HepG2 (cell line): ENCODE data around the gene BMAL1. TPM values are rescaled to one million over a fixed set of nuclear protein-coding genes. Genes with fewer than 3 reads are reported as not detected.

Experiments used
- ATAC-seq: fragments of 200-7000 bp; cut with Tn5 transposase; 3 replicates; pipeline ENCODE4 v1.9.1; 2020; ENCODE audit warnings: mild to moderate bottlenecking, moderate library complexity
- BruUV-seq: library from RNA; stranded (reverse); fragments of 400-500 nt; replicated peaks from 2 replicates; lab custom pipeline; 2021; lab: Mats Ljungman, UMichigan
- CTCF ChIA-PET: fragments of 300-600 bp; formaldehyde crosslinking; extraction: SDS; loops from one replicate; lab custom pipeline; 2021; ENCODE audit warnings: low total read pairs, inconsistent platforms, low intra/inter-chr PET ratio; lab: Yijun Ruan, JAX
- POLR2A ChIA-PET: fragments of 350-600 bp; sonication (Branson Sonifier 250); formaldehyde crosslinking; loops from one replicate; lab custom pipeline; 2020; ENCODE audit warnings: antibody characterized with exemption, inconsistent platforms; lab: Yijun Ruan, JAX
- DNase-seq: peaks from one replicate; pipeline ENCODE4 v3.0.0-alpha.2; 2015; ENCODE audit warnings: low spot score
- FAIRE-seq: peaks from 3 replicates; lab custom pipeline; 2011; peaks lifted over from hg19 to GRCh38; lab: Jason Lieb, UNC
- H2AFZ ChIP-seq: one replicate; pipeline ENCODE4 v1.6.1; 2011; ENCODE audit warnings: low read length, inconsistent platforms
- H3K27ac ChIP-seq: fragments of 300-600 bp; 3 replicates; pipeline ENCODE4 v1.8.0; 2011; ENCODE audit warnings: mixed run types, mild to moderate bottlenecking, mixed read lengths, low read length, inconsistent platforms; ENCODE audit not compliant: insufficient read depth; ENCODE audit errors: extremely low read length
- H3K27me3 ChIP-seq, 2 experiments: fragments of 200-600 bp in 1 of 2; 2 replicates in 1 of 2; 3 replicates in 1 of 2; pipeline versions ENCODE4 v1.6.0 to v1.8.0; 2011; ENCODE audit warnings: low read length in 2 of 2, mild to moderate bottlenecking in 2 of 2, moderate library complexity in 2 of 2, inconsistent platforms in 1 of 2; ENCODE audit not compliant: insufficient read depth in 2 of 2, control insufficient read depth in 1 of 2
- H3K36me3 ChIP-seq, 2 experiments: fragments of 200-600 bp in 1 of 2; replicated peaks in 1 of 2; 2 replicates in 1 of 2; 3 replicates in 1 of 2; pipeline versions ENCODE4 v1.5.1 to v1.8.0; 2011; ENCODE audit warnings: low read length in 2 of 2, inconsistent platforms in 1 of 2; ENCODE audit not compliant: insufficient read depth in 2 of 2, control insufficient read depth in 1 of 2
- H3K4me1 ChIP-seq: 2 replicates; pipeline ENCODE4 v1.5.1; 2012; ENCODE audit warnings: low read length, inconsistent platforms; ENCODE audit not compliant: insufficient read depth
- H3K4me2 ChIP-seq: 2 replicates; pipeline ENCODE4 v1.6.0; 2011; ENCODE audit warnings: low read depth, low read length, inconsistent platforms
- H3K4me3 ChIP-seq, 3 experiments: fragments of 200-600 bp in 1 of 3; sonication (generic), shearing (Covaris generic) in 1 of 3; replicated peaks in 1 of 3; 2 replicates each; pipeline ENCODE4 v1.5.1; 2011 to 2016; ENCODE audit warnings: low read length in 3 of 3, inconsistent platforms in 2 of 3, low read depth in 2 of 3, mild to moderate bottlenecking in 2 of 3, control low read depth in 1 of 3, mixed read lengths in 1 of 3; ENCODE audit not compliant: insufficient read depth in 1 of 3
- H3K79me2 ChIP-seq: one replicate; pipeline ENCODE4 v1.6.1; 2011; ENCODE audit warnings: low read length, inconsistent platforms; ENCODE audit not compliant: insufficient read depth
- H3K9ac ChIP-seq: 2 replicates; pipeline ENCODE4 v1.6.0; 2011; ENCODE audit warnings: mild to moderate bottlenecking, low read depth, low read length, inconsistent platforms; ENCODE audit not compliant: insufficient read depth
- H3K9me3 ChIP-seq: 2 replicates; pipeline ENCODE4 v1.5.1; 2012; ENCODE audit warnings: mild to moderate bottlenecking, low read length
- H4K20me1 ChIP-seq: 2 replicates; pipeline ENCODE4 v1.6.0; 2011; ENCODE audit warnings: inconsistent platforms, mild to moderate bottlenecking, low read length, moderate library complexity; ENCODE audit not compliant: insufficient read depth
- ATF4 ChIP-seq, 2 experiments: fragments of 450-650 bp in 1 of 2; sonication (generic) in 1 of 2; formaldehyde crosslinking; IDR thresholded peaks; 2 replicates each; pipeline versions ENCODE4 v1.5.0 to v1.8.0; 2020 to 2022; ENCODE audit warnings: mild to moderate bottlenecking in 1 of 2, missing genetic modification reagents in 1 of 2
- ELF4 ChIP-seq: sonication (generic); formaldehyde crosslinking; IDR thresholded peaks from 2 replicates; pipeline ENCODE4 v1.5.0; 2020; ENCODE audit warnings: missing genetic modification reagents, mild to moderate bottlenecking, moderate library complexity, borderline replicate concordance
- GLI4 ChIP-seq: sonication (generic); formaldehyde crosslinking; IDR thresholded peaks from 2 replicates; pipeline ENCODE4 v1.5.1; 2020; ENCODE audit warnings: missing genetic modification reagents, mild to moderate bottlenecking, moderate library complexity, borderline replicate concordance
- HNRNPK ChIP-seq: fragments of 200-400 bp; formaldehyde crosslinking; IDR thresholded peaks from 2 replicates; pipeline ENCODE4 v1.6.1; 2018; ENCODE audit warnings: low read length, low read depth, moderate library complexity, mild to moderate bottlenecking; ENCODE audit not compliant: poor library complexity, severe bottlenecking
- ISL2 ChIP-seq: sonication (generic); formaldehyde crosslinking; IDR thresholded peaks from 2 replicates; pipeline ENCODE4 v1.5.0; 2020; ENCODE audit warnings: missing genetic modification reagents
- MAFK ChIP-seq, 2 experiments: IDR thresholded peaks in 1 of 2; conservative IDR thresholded peaks in 1 of 2; 2 replicates each; pipeline ENCODE4 v1.6.1; 2011; ENCODE audit warnings: improper control_type of control experiment in 2 of 2, low read length in 2 of 2
- MBD4 ChIP-seq: IDR thresholded peaks from 2 replicates; pipeline ENCODE4 v1.6.1; 2012; ENCODE audit warnings: low read length, inconsistent platforms, borderline replicate concordance
- MEIS2 ChIP-seq: sonication (generic); formaldehyde crosslinking; IDR thresholded peaks from 2 replicates; pipeline ENCODE4 v1.9.0; 2021; ENCODE audit warnings: mild to moderate bottlenecking, missing genetic modification reagents
- NFE2L2 ChIP-seq: fragments of 150-350 bp; IDR thresholded peaks from 2 replicates; pipeline ENCODE4 v1.6.1; 2014; ENCODE audit warnings: low read length
- NRL ChIP-seq: sonication (generic); formaldehyde crosslinking; IDR thresholded peaks from 2 replicates; pipeline ENCODE4 v1.5.0; 2020; ENCODE audit warnings: missing genetic modification reagents, mild to moderate bottlenecking, moderate library complexity, borderline replicate concordance
- SALL2 ChIP-seq: sonication (generic); formaldehyde crosslinking; IDR thresholded peaks from 2 replicates; pipeline ENCODE4 v1.8.1; 2023; ENCODE audit warnings: mild to moderate bottlenecking, missing genetic modification reagents, inconsistent platforms
- SMYD3 ChIP-seq: sonication (generic); formaldehyde crosslinking; IDR thresholded peaks from 2 replicates; pipeline ENCODE4 v1.8.1; 2023; ENCODE audit warnings: mild to moderate bottlenecking, missing genetic modification reagents
- TAF15 ChIP-seq: fragments of 200-400 bp; formaldehyde crosslinking; IDR thresholded peaks from one replicate; pipeline ENCODE4 v1.6.1; 2018; ENCODE audit warnings: mild to moderate bottlenecking, low read depth, low read length; ENCODE audit not compliant: poor library complexity, severe bottlenecking
- ZEB1 ChIP-seq: IDR thresholded peaks from 2 replicates; pipeline ENCODE4 v1.6.1; 2012; ENCODE audit warnings: mild to moderate bottlenecking, low read depth, inconsistent platforms; ENCODE audit not compliant: insufficient replicate concordance
- ZFAT ChIP-seq: sonication (generic); formaldehyde crosslinking; conservative IDR thresholded peaks from 2 replicates; pipeline ENCODE4 v1.8.1; 2023; ENCODE audit warnings: missing genetic modification reagents, inconsistent platforms
- ZMYM3 ChIP-seq: sonication (generic); formaldehyde crosslinking; IDR thresholded peaks from 2 replicates; pipeline ENCODE4 v1.5.1; 2020; ENCODE audit warnings: mild to moderate bottlenecking, missing genetic modification reagents
- ZMYM4 ChIP-seq: sonication (generic); formaldehyde crosslinking; IDR thresholded peaks from 2 replicates; pipeline ENCODE4 v1.8.1; 2023; ENCODE audit warnings: mild to moderate bottlenecking, missing genetic modification reagents
- ZNF124 ChIP-seq: sonication (generic); formaldehyde crosslinking; IDR thresholded peaks from 2 replicates; pipeline ENCODE4 v1.4.0; 2020; ENCODE audit warnings: missing genetic modification reagents
- ZNF768 ChIP-seq: sonication (generic); formaldehyde crosslinking; IDR thresholded peaks from 2 replicates; pipeline ENCODE4 v1.4.0; 2020; ENCODE audit warnings: missing genetic modification reagents
- ZNF777 ChIP-seq: sonication (generic); formaldehyde crosslinking; IDR thresholded peaks from 2 replicates; pipeline ENCODE4 v1.4.0; 2020; ENCODE audit warnings: missing genetic modification reagents
- ZNF878 ChIP-seq: sonication (generic); formaldehyde crosslinking; IDR thresholded peaks from 2 replicates; pipeline ENCODE4 v1.8.1; 2023; ENCODE audit warnings: mild to moderate bottlenecking, missing genetic modification reagents, moderate library complexity
- WGBS: methylation state at CpG from one replicate; pipeline ENCODE4 v1.1.6; 2017; ENCODE audit warnings: low lambda C conversion rate; 5-methylcytosine and 5-hydroxymethylcytosine counted together
- in situ Hi-C: cut with HindIII; loops from 2 replicates; pipeline ENCODE4 v1.10.0; 2017; ENCODE audit warnings: low pct_unique_long_range_greater_than_20kb; ENCODE audit not compliant: extremely low pct_ligation_motif_present
- intact Hi-C: fragments of 100-400 bp; cut with micrococcal nuclease; formaldehyde crosslinking; loops from one replicate; pipeline ENCODE4 v1.10.0; 2022; ENCODE audit not compliant: unreplicated experiment
- polyA plus RNA-seq, 8 experiments: library from polyadenylated mRNA; depleted of rRNA in 3 of 8; stranded (reverse) in 7 of 8; unstranded in 1 of 8; fragments of >200 nt; fragmentation: Illumina TruSeq in 4 of 8; extraction: Trizol in 4 of 8; gene quantifications; 2 replicates each; pipeline versions ENCODE4 v1.2.1 to v1.2.3, GENCODE V29; 2011 to 2016; ENCODE audit warnings: low read depth in 4 of 8, missing spikeins in 1 of 8, mixed read lengths in 1 of 8; ENCODE audit not compliant: insufficient read depth in 1 of 8
- total RNA-seq, 5 experiments: library from RNA; depleted of rRNA; stranded (reverse); fragments of >200 nt; fragmentation: Illumina TruSeq; extraction: Trizol; gene quantifications; 2 replicates each; pipeline ENCODE4 v1.2.3, GENCODE V29; 2016; ENCODE audit warnings: low read depth in 1 of 5
- TF ChIP-seq, protein P1 (sequence below): sonication (generic); formaldehyde crosslinking; IDR thresholded peaks from 2 replicates; pipeline ENCODE4 v1.5.0; 2020; ENCODE audit warnings: missing genetic modification reagents
- TF ChIP-seq, protein P2 (sequence below): sonication (generic); formaldehyde crosslinking; IDR thresholded peaks from 2 replicates; pipeline ENCODE4 v1.4.0; 2020; ENCODE audit warnings: missing genetic modification reagents, borderline replicate concordance

BMAL1 gene
- total and polyA plus RNA-seq, 2 of the 13 experiments (the other 11 are each of a cell fraction or from before 2014, with no cell fraction given): 4.5 to 4.8 TPM

GRCh38 chr11:13338427-13339069 is 61.0 kb downstream of the BMAL1 start:
- Histone ChIP-seq H3K36me3 (no peaks in the 10 kb centered on the region), H3K79me2 (no peaks in the 10 kb centered on the region), H3K4me3 (no peak overlapping the region), H3K9ac (no peak overlapping the region), H3K27ac (no peak overlapping the region), H4K20me1 (no peaks in the 10 kb centered on the region), H3K27me3 (no peaks in the 10 kb centered on the region), H3K4me2 (peak overlapping the region; percentile 10; the same call in 1 of the 2 replicates), H2AFZ (no peak overlapping the region), H3K9me3 (no peaks in the 10 kb centered on the region), H3K4me1 (peaks cover 22% of the 10 kb centered on the region)
- DNase-seq (no peak), ATAC-seq (no peak), FAIRE-seq (no peak)
- CTCF ChIA-PET: no interaction called here
- no TSS peak for BruUV-seq
- in situ Hi-C loops (no loop called here), intact Hi-C loops (loop anchor here (10.0 kb wide), 1 partner anchor 64 kb away; the partner anchor contains the start of gene BMAL1)
- WGBS: 72% methylated on average over 5 of the region's 9 CpGs
- POLR2A ChIA-PET: no interaction called here
- TF ChIP-seq ZFAT (CRISPR knock-in tag): no peak
- TF ChIP-seq ATF4 (CRISPR knock-in tag; IDR thresholded peaks at IDR 0.05): 0 out of 4 replicates have a peak, but pooled peaks of 1 of the 2 experiments have one; percentile 26
- TF ChIP-seq ZEB1: no peak
- TF ChIP-seq MBD4: no peak
- TF ChIP-seq ZNF768 (CRISPR knock-in tag): peak; percentile 96
- TF ChIP-seq TAF15: no peak
- no peak for TF ChIP-seq ZMYM4 (CRISPR knock-in tag)
- TF ChIP-seq, protein P1, sequence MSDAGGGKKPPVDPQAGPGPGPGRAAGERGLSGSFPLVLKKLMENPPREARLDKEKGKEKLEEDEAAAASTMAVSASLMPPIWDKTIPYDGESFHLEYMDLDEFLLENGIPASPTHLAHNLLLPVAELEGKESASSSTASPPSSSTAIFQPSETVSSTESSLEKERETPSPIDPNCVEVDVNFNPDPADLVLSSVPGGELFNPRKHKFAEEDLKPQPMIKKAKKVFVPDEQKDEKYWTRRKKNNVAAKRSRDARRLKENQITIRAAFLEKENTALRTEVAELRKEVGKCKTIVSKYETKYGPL: no peak
- no peak for TF ChIP-seq ZNF124 (CRISPR knock-in tag)
- TF ChIP-seq SALL2: no peak
- no peak for TF ChIP-seq ISL2 (CRISPR knock-in tag)
- no peak for TF ChIP-seq GLI4
- no peak for TF ChIP-seq MEIS2 (CRISPR knock-in tag)
- TF ChIP-seq ELF4 (CRISPR knock-in tag): no peak
- no peak for TF ChIP-seq HNRNPK
- no peak for TF ChIP-seq ZNF878 (CRISPR knock-in tag)
- TF ChIP-seq SMYD3 (CRISPR knock-in tag): no peak
- TF ChIP-seq NFE2L2: peak; percentile 84
- peak; percentile 53 for TF ChIP-seq ZMYM3 (CRISPR knock-in tag)
- no peak for TF ChIP-seq NRL (CRISPR knock-in tag)
- TF ChIP-seq, protein P2, sequence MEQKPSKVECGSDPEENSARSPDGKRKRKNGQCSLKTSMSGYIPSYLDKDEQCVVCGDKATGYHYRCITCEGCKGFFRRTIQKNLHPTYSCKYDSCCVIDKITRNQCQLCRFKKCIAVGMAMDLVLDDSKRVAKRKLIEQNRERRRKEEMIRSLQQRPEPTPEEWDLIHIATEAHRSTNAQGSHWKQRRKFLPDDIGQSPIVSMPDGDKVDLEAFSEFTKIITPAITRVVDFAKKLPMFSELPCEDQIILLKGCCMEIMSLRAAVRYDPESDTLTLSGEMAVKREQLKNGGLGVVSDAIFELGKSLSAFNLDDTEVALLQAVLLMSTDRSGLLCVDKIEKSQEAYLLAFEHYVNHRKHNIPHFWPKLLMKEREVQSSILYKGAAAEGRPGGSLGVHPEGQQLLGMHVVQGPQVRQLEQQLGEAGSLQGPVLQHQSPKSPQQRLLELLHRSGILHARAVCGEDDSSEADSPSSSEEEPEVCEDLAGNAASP (CRISPR knock-in tag): no peak
- no peak for TF ChIP-seq ZNF777
- TF ChIP-seq MAFK (conservative IDR thresholded peaks at IDR 0.05 in 1 of 2, IDR thresholded peaks at IDR 0.05 in 1 of 2; ENCODE audit: low read length in 2 of 2): peak in 1 of 2 experiments; percentile 50; a peak in 1 of 4 replicates
